ENCODE results near the gene METTL26.

METTL26 gene

DNA sequence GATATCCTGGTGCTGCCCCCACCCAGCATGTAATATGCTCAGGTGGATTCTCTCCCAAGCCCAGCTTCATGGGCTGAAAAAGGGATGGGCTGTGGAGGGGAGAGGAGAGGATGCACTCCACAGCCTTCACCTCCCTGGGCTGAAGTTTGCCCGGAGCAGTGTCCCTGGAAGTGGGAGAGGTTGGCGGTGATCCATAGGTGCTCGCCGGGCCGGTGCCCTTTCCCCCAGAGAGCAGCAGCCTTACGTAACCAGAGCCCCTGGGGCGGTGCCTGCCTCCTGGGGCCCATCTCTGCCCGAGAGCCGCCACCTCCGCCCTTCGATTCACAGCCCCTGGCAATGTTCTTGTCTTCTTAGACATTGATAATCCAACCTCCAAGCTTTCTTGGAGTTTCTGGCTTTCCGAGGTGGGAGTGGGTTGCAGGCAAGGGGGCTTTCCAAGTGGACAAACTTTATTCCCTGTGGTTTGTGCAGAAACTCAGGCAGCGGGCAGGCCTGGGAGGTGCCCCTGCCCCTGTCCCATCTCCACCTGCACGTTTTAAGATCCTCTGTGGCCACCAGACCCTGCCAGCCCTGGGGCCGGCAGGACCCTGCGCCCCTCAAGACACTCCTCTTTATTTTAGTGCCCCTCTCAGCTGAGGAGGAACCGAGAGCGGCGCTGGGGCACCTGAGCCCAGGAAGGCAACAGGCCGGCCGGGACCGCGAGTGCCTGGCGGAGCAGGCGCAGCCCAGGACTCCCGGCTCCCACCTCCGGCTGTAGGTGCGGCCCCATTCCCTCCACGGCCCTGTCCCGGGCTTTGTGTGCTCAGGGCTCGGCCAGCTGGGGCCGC lies 10.0 kb upstream of the METTL26 start:
- no peaks in the 10 kb centered on the region for H3K27me3 Mint-ChIP-seq
- DNase-seq (no peak), ATAC-seq (replicated peaks) (no peak)
- H3K36me3 Mint-ChIP-seq (ENCODE audit: insufficient read depth) = peaks cover 9% of the 10 kb centered on the region
- H3K4me3 Mint-ChIP-seq = no peak overlapping the region
- no peaks in the 10 kb centered on the region for H3K9me3 Mint-ChIP-seq
- H3K27ac Mint-ChIP-seq = no peak overlapping the region
- peaks cover 0 to 5% of the 10 kb centered on the region in 2 donors for H3K4me1 Mint-ChIP-seq (ENCODE audit: low read depth in 2 of 2)

DNA sequence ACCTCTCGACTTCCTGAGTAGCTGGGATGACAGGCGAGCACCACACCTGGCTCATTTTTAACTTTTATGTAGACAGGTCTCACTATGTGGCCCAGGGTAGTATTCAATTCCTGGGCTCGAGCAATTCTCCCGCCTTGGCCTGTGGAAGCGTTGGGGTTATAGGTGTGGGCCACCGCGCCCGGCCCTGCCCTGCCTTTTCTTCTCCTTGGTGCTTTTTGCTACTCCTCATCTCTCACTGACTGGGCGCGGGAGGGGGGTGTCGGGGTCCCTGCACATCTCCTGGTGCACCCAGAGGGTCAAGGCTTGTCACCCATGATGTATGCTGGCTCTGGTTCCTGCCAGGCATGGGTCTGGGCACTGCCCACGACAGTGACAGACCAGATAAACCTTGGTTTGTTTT lies 8.5 kb upstream of the METTL26 start:
- Mint-ChIP-seq H3K36me3 (ENCODE audit: insufficient read depth) (peaks cover 4% of the 10 kb centered on the region), H3K4me1 (ENCODE audit: low read depth in 2 of 2) (peaks cover 0 to 5% of the 10 kb centered on the region in 2 donors), H3K27ac (no peak overlapping the region), H3K4me3 (peak overlapping the region; percentile 72), H3K9me3 (no peaks in the 10 kb centered on the region), H3K27me3 (no peaks in the 10 kb centered on the region)
- ATAC-seq (replicated peaks) (no peak), DNase-seq (no peak)

DNA sequence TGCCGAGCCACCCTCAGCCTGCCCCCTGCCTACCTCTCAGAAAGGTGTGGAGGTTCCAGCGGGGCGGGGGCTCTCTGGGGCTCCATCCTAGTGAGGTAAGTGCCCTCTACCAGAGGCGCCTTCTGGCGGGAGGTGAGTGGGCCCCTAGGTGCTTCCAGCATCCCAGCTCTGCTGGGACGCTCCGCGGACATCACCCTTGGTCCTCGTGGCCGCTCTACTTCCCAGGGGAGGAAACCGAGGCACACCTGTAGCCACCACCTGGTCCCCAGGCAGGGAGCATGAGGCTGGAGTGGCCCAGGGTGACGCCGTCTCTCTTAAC lies 6.9 kb upstream of the METTL26 start:
- Mint-ChIP-seq H3K27me3 (no peaks in the 10 kb centered on the region), H3K4me3 (peak overlapping the region; percentile 72), H3K9me3 (no peaks in the 10 kb centered on the region), H3K27ac (peak overlapping the region in 1 of 2 donors; percentile 57), H3K36me3 (ENCODE audit: insufficient read depth) (peaks cover 7% of the 10 kb centered on the region), H3K4me1 (ENCODE audit: low read depth in 2 of 2) (peaks cover 0 to 5% of the 10 kb centered on the region in 2 donors)
- ATAC-seq (replicated peaks) (no peak), DNase-seq (no peak)

DNA sequence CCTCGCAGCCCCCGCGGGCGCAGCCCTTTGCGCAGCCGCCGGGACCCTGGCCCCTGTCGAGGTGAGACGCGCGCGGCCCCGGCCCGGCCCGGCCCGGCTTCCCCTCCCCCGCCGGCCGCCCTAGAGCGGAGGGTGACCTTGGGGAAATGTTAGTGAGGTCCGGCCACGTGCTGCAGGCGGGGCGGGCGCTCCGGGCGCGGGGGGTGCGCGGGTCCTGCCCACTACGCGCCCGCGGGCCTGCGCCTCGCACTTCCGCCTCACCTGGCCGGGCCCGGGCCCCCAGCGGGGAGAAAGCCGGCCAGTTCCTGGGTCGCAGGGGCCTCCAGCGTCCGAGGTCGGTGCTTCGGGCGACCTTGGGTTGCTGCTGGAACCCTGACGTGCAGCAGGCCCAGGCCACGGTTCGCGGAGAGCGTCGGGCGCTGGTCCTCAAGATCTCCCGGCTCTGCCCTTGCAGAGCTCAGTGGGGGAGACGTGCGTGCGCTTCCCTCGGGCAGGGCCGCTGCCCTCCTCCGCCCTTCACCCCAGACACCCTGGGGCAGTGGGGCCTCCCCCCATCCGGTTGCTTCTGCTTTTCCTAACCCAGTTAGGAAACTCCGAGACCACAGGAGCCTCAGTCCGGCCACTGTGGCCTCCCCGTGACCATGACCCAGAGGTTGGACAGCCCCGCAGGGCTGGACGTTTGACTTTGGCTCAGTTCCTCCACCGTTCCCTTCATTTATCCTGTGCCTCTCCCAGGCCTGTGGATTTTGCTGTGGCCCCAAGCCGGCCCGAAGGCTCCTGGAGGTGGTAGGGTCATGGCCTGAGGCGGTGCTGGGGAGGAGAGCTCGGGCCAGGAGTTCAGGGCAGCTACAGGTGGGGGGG lies 6.3 kb upstream of the METTL26 start:
- peak overlapping the region in 1 of 2 donors; percentile 57 for H3K27ac Mint-ChIP-seq
- H3K4me3 Mint-ChIP-seq = peak overlapping the region; percentile 72
- DNase-seq = no peak

DNA sequence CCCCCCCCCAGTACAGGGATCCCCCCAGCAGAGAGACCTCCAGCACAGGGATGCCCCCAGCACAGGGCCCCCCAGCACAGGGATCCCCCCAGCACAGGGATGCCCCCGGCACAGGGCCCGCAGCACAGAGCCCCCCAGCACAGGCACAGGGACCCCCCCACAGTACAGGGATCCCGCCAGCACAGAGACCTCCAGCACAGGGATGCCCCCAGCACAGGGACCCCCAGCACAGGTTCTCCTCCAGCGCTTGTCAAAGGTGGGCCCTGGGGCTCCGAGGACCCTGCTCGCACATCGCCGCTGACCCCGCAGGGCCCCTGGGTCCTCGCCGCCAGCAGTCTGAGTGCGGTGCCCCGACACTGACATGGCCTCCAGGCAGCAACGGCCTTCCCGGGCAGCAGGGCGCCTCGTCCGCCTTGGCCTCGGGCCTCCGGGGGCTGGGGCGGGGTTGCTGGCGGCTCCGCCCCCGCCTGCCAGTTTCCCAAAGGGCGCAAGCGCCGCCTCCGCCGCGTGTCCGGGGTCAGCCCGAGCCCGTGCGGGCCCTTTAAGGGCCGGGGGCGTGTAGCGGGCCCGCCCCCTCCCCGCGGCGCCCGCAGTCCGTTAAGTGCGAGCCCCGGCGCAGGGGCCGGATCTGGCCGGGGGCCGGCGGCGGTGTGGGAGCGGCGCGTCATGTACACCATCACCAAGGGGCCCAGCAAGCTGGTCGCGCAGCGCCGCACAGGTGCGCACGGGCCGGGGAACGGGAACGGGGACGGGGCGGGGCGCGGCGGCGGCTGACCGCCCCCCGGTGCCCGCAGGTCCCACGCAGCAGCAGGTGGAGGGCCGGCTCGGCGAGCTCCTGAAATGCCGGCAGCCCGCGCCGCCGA lies 5.5 kb upstream of the METTL26 start, which contains the start of gene MCRIP2:
Gene MCRIP2 (plus strand): TSS at position 503 of the 863 bp plus-strand sequence. CDS start 164 bp downstream, at position 667.
- DNase-seq (peak; percentile 37 to 42 (median 38)), ATAC-seq (replicated peaks) (peak; percentile 28)
- H3K36me3 Mint-ChIP-seq (ENCODE audit: insufficient read depth) = peaks cover 22% of the 10 kb centered on the region
- peak within 1 kb of the TSS; percentile 72 for H3K4me3 Mint-ChIP-seq
- peaks cover 0 to 3% of the 10 kb centered on the region in 2 donors for H3K27me3 Mint-ChIP-seq
- peaks cover 0 to 2% of the 10 kb centered on the region in 2 donors for H3K9me3 Mint-ChIP-seq
- H3K27ac Mint-ChIP-seq = peak within 1 kb of the TSS in 1 of 2 donors; percentile 57
- H3K4me1 Mint-ChIP-seq (ENCODE audit: low read depth in 2 of 2) = peaks cover 3 to 9% of the 10 kb centered on the region in 2 donors

More for the DNA sequence above, 6.3 kb upstream of the METTL26 start:
- H3K4me1 Mint-ChIP-seq (ENCODE audit: low read depth in 2 of 2) = peaks cover 0 to 7% of the 10 kb centered on the region in 2 donors
- peaks cover 13% of the 10 kb centered on the region for H3K36me3 Mint-ChIP-seq (ENCODE audit: insufficient read depth)
- H3K9me3 Mint-ChIP-seq = no peaks in the 10 kb centered on the region
- no peaks in the 10 kb centered on the region for H3K27me3 Mint-ChIP-seq
- ATAC-seq (replicated peaks) = peak; percentile 52

DNA sequence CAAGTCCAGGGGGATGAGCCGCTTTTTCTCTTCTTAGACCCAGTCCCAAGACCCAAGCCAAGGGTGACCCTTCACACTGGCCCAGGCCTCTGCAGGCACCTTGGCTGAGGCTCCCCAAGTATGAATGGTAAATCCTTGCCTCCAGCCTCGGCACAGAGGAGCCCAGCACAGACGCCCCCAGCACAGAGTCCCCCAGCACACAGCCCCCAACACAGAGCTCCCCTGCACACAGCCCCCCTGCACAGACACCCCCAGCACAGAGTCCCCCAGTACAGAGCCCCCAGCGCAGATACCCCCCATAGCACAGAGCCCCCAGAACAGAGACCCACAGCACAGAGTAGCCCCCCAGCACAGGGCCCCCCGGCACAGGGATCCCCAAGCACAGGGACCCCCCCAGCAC lies 4.5 kb upstream of the METTL26 start:
- DNase-seq (no peak), ATAC-seq (replicated peaks) (no peak)
- Mint-ChIP-seq H3K4me3 (peak overlapping the region; percentile 47 to 50), H3K27me3 (peaks cover 0 to 6% of the 10 kb centered on the region in 2 donors), H3K9me3 (peaks cover 0 to 2% of the 10 kb centered on the region in 2 donors), H3K36me3 (ENCODE audit: insufficient read depth) (peaks cover 27% of the 10 kb centered on the region), H3K4me1 (ENCODE audit: low read depth in 2 of 2) (peaks cover 5 to 10% of the 10 kb centered on the region in 2 donors), H3K27ac (no peak overlapping the region)

DNA sequence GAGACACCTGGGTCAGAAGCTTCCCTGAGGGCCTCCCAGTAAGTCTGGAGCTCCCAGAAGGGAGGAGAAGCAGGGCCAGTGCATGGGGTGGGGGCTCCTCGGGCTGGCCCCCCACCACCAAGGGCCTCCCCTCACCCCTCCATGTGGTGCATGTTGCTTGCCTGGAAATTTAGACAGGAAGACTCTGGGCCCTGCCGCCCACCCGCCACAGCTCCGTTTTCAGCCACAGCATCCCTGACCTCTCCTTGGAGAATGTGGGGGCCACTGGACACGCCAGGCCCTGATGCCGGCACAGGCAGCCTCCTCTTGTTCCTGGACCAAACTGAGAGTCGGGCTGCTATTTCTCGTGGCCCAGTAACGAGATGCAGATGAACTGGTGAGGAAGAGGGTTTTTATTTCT lies 2.7 kb upstream of the METTL26 start:
- Mint-ChIP-seq H3K27ac (no peak overlapping the region), H3K9me3 (peaks cover 0 to 2% of the 10 kb centered on the region in 2 donors), H3K36me3 (ENCODE audit: insufficient read depth) (peaks cover 27% of the 10 kb centered on the region), H3K4me3 (peak overlapping the region in 1 of 2 donors; percentile 6), H3K4me1 (ENCODE audit: low read depth in 2 of 2) (peaks cover 7 to 10% of the 10 kb centered on the region in 2 donors), H3K27me3 (peaks cover 0 to 6% of the 10 kb centered on the region in 2 donors)
- no peak for DNase-seq
- ATAC-seq (replicated peaks) = no peak

DNA sequence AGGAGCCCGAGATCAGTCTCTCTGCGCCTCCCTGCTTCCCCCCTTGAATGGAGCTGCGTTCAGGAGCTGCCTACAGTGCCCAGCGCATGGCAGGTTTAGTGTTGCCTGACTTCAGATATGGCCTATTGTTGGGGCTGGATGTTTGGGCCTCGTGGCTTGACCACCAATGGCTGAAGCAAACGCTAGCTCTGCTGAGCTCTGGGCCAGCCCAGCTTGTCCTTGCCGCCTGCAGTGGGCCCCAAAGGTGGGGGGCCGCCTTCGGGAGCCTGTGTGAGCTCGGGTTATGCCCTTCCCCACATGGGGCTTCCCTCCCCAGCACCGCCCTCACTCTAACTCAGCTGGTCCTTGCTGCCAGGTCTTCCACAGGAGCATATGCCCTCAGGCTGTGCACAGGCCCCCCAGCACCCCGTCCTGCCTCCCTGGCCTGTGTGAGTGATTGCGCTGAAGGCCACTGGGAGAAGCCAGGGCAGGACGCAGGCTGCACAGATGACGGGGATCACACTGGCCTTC lies 2.0 kb upstream of the METTL26 start:
- H3K4me3 Mint-ChIP-seq = peak overlapping the region; percentile 45 to 99
- peaks cover 7 to 10% of the 10 kb centered on the region in 2 donors for H3K4me1 Mint-ChIP-seq (ENCODE audit: low read depth in 2 of 2)
- H3K9me3 Mint-ChIP-seq = peaks cover 0 to 2% of the 10 kb centered on the region in 2 donors
- DNase-seq (no peak), ATAC-seq (replicated peaks) (no peak)
- H3K36me3 Mint-ChIP-seq (ENCODE audit: insufficient read depth) = peaks cover 24% of the 10 kb centered on the region
- H3K27me3 Mint-ChIP-seq = peaks cover 0 to 6% of the 10 kb centered on the region in 2 donors
- H3K27ac Mint-ChIP-seq = peak overlapping the region in 1 of 2 donors; percentile 55

DNA sequence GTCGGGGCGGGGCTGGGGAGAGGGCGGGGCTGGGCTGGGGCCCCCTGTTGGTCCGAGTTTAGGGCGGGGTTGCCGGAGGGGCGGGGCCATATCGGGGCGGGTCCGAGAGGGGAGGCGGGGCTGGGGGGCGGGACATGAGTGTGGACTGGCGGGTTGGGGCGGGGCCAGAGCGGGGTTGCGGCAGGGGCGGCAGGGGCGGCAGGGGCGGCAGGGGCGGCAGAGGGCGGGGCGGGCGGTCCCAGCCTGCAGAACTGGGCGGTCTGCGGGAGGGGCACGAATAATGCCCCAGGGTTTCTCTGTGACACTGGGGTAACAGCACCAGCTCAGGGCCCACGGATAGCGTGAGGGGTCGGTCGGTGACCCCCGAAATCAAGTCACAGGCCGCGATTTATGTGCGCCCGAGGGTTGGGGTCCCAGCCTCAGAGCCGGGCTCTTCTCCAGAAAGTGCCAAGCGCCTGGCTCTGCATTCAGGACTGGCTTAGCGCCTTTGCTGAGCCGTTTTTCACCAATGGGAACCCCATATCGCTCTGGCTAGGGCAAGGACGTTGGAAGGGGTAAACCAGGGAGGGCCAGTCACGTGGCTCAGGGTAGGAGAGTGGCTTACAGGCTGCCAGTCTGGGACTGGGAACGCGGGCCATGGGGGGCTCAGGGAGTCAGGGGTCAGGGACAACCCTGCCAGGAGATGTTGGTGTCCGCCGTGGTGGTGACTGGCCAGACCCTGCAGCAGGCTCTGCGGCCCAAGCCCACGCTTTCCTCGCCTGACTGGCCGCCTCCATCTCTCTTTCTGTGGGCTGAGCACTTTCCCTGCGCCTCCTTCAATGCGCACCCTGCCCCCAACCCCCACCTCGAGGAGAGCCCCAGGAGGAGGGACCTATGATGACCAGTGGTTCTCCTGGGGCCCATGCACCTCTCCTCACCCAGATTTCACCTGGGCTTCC lies 1.2 kb upstream of the METTL26 start:
- Mint-ChIP-seq H3K27ac (peak overlapping the region; percentile 100), H3K4me1 (ENCODE audit: low read depth in 2 of 2) (peaks cover 7 to 9% of the 10 kb centered on the region in 2 donors), H3K4me3 (peak overlapping the region; percentile 98 to 99), H3K9me3 (peaks cover 0 to 2% of the 10 kb centered on the region in 2 donors), H3K36me3 (ENCODE audit: insufficient read depth) (peaks cover 24% of the 10 kb centered on the region), H3K27me3 (peaks cover 0 to 6% of the 10 kb centered on the region in 2 donors)
- DNase-seq (no peak), ATAC-seq (replicated peaks) (peak; percentile 55)

DNA sequence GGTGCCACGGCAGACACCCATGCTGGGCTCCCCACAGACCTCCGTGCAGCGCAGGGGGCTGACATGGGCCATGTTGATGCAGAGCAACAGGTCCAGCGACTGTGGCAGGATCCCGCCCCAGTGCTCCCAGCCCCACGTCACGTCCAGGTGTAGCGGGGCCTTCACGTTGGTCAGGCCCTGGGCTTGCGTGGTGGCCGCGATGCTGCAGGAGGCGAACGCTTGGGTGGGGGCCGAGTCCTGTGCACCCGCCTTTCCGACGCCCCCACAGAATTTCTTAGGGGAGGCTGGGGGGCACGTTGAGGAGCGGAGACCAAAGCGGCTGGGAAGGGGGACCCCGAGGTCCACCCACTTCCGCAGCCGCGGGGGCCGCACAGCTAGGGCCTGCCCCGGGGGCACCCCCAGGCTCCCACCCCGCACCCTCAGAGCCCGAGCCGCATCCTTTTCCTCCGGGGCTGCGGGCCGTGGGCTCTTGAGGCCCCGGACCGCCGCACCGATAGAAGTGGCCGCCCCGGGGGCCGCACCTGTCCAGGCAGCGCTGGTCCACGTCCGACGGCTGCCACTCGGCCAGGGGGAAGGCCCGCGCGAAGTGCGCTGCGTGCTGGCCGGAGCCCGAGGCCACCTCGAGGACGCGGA lies 416 bp downstream of the METTL26 start:
- ATAC-seq (replicated peaks) = peak; percentile 0
- H3K4me3 Mint-ChIP-seq = peak overlapping the region; percentile 98 to 99
- H3K27me3 Mint-ChIP-seq = peaks cover 0 to 6% of the 10 kb centered on the region in 2 donors
- peak overlapping the region; percentile 100 for H3K27ac Mint-ChIP-seq
- peaks cover 0 to 2% of the 10 kb centered on the region in 2 donors for H3K9me3 Mint-ChIP-seq
- H3K36me3 Mint-ChIP-seq (ENCODE audit: insufficient read depth) = peaks cover 24% of the 10 kb centered on the region
- H3K4me1 Mint-ChIP-seq (ENCODE audit: low read depth in 2 of 2) = peaks cover 7 to 9% of the 10 kb centered on the region in 2 donors
- DNase-seq = peak in 1 of 3 experiments; percentile 15

DNA sequence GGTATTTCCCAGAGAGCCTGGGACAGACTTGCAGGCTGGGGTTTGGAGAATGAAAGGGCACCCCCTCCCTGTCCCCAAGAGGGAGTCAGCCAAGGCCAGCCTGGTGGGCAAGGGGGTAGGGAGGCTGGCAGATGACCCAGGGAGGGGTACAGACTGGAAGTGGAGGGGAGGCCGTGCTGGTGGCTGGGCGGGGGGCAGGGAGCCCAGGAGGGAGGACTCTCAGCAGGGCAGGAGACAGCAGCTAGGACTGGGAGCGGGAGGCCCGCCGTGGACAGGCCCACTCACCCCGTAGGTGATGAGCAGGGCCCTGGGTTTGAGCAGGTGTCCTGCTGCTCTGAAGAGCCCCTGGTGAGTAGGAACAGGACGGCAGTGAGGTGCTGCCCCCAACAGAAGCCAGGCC lies 1.1 kb downstream of the METTL26 start:
- no peak for ATAC-seq (replicated peaks)
- Mint-ChIP-seq H3K4me3 (peak overlapping the region; percentile 69 to 76), H3K27me3 (peaks cover 0 to 6% of the 10 kb centered on the region in 2 donors), H3K9me3 (peaks cover 0 to 2% of the 10 kb centered on the region in 2 donors), H3K36me3 (ENCODE audit: insufficient read depth) (peaks cover 24% of the 10 kb centered on the region), H3K27ac (no peak overlapping the region), H3K4me1 (ENCODE audit: low read depth in 2 of 2) (peaks cover 7 to 9% of the 10 kb centered on the region in 2 donors)
- no peak for DNase-seq

Measured in effector memory CD8-positive, alpha-beta T cell (primary cell).